ENCODE results near the gene MRTFB.

MRTFB gene

GRCh38 chr16:14225457-14225856, 154.3 kb downstream of the MRTFB start:
- DNase-seq (ENCODE audit: insufficient read length, low spot score), result no peak
- FAIRE-seq, result no peak

- no peak for DNase-seq (ENCODE audit: insufficient read length, low spot score)
Observed at GRCh38 chr16:14232106-14232864, 161.2 kb downstream of the MRTFB start.

GRCh38 chr16:14236401-14236800, 165.3 kb downstream of the MRTFB start:
- FAIRE-seq (no peak), DNase-seq (ENCODE audit: insufficient read length, low spot score) (no peak)

More at GRCh38 chr16:14232106-14232864, 161.2 kb downstream of the MRTFB start:
- no peak for FAIRE-seq

- no peak for FAIRE-seq
- DNase-seq (ENCODE audit: insufficient read length, low spot score), result no peak
Observed at GRCh38 chr16:14238756-14239155, 167.6 kb downstream of the MRTFB start.

GRCh38 chr16:14239791-14240190, 168.7 kb downstream of the MRTFB start:
- no peak for FAIRE-seq
- DNase-seq (ENCODE audit: insufficient read length, low spot score), result no peak

- DNase-seq (ENCODE audit: insufficient read length, low spot score), result no peak
- FAIRE-seq, result no peak
Observed at GRCh38 chr16:14240219-14240843, 169.2 kb downstream of the MRTFB start.

- no peak for DNase-seq (ENCODE audit: insufficient read length, low spot score)
- no peak for FAIRE-seq
Observed at GRCh38 chr16:14240964-14241363, 169.8 kb downstream of the MRTFB start.

- DNase-seq (ENCODE audit: insufficient read length, low spot score), result no peak
- no peak for FAIRE-seq
Observed at GRCh38 chr16:14241631-14242030, 170.5 kb downstream of the MRTFB start.

- no peak for FAIRE-seq
- no peak for DNase-seq (ENCODE audit: insufficient read length, low spot score)
Observed at GRCh38 chr16:14242769-14243168, 171.7 kb downstream of the MRTFB start.

- no peak for FAIRE-seq
- DNase-seq (ENCODE audit: insufficient read length, low spot score), result no peak
Observed at GRCh38 chr16:14244196-14245010, 173.3 kb downstream of the MRTFB start.

GRCh38 chr16:14248791-14249190, 177.7 kb downstream of the MRTFB start:
- FAIRE-seq (no peak), DNase-seq (ENCODE audit: insufficient read length, low spot score) (no peak)

- peak; percentile 59 for FAIRE-seq
- peak; percentile 45 for DNase-seq (ENCODE audit: insufficient read length, low spot score)
Observed at GRCh38 chr16:14249291-14250032, 178.3 kb downstream of the MRTFB start.

- DNase-seq (ENCODE audit: insufficient read length, low spot score) (no peak), FAIRE-seq (no peak)
Observed at GRCh38 chr16:14251419-14251818, 180.3 kb downstream of the MRTFB start.

- DNase-seq (ENCODE audit: insufficient read length, low spot score), result no peak
Observed at GRCh38 chr16:14252860-14253259, 181.7 kb downstream of the MRTFB start.

GRCh38 chr16:14263011-14263410, 191.9 kb downstream of the MRTFB start:
- FAIRE-seq (no peak), DNase-seq (ENCODE audit: insufficient read length, low spot score) (no peak)

More at GRCh38 chr16:14252860-14253259, 181.7 kb downstream of the MRTFB start:
- FAIRE-seq, result no peak

GRCh38 chr16:14263769-14264168, 192.7 kb downstream of the MRTFB start:
- no peak for FAIRE-seq
- no peak for DNase-seq (ENCODE audit: insufficient read length, low spot score)

GRCh38 chr16:14264327-14264943, 193.3 kb downstream of the MRTFB start:
- FAIRE-seq (no peak), DNase-seq (ENCODE audit: insufficient read length, low spot score) (no peak)

- no peak for FAIRE-seq
- DNase-seq (ENCODE audit: insufficient read length, low spot score), result no peak
Observed at GRCh38 chr16:14268073-14268472, 197.0 kb downstream of the MRTFB start.

GRCh38 chr16:14275934-14276333, 204.8 kb downstream of the MRTFB start:
- FAIRE-seq (no peak), DNase-seq (ENCODE audit: insufficient read length, low spot score) (no peak)

GRCh38 chr16:14278749-14279148, 207.6 kb downstream of the MRTFB start:
- FAIRE-seq, result no peak
- no peak for DNase-seq (ENCODE audit: insufficient read length, low spot score)
